Stimulated activated CD4-positive, alpha-beta T cell treated with anti-CD3 and anti-CD28 coated beads, TNF-alpha, amount 100 ng/mL, for 48 hours (primary cell): ENCODE data around the gene PPP1R9A.

Experiments used
- DNase-seq, 3 donors: peaks; one replicate each; pipeline ENCODE4 v3.0.0-alpha.2; 2020; ENCODE audit warnings: low read depth in 3 of 3

PPP1R9A gene

DNA sequence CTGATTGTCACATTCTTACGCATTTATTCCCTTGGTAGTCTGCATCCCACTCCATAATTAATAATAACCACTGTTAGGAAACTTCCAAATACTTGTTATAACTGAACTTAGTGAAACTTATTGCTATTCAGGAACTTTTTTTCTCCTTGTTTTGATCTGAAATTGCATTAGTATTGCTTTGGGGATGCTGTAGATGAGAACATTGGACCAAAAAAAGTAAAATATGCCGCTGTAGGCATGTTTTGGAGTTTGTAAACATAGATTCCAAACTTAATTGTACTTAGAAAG is 1.7 kb downstream of the PPP1R9A start:
- no peak for DNase-seq

DNA sequence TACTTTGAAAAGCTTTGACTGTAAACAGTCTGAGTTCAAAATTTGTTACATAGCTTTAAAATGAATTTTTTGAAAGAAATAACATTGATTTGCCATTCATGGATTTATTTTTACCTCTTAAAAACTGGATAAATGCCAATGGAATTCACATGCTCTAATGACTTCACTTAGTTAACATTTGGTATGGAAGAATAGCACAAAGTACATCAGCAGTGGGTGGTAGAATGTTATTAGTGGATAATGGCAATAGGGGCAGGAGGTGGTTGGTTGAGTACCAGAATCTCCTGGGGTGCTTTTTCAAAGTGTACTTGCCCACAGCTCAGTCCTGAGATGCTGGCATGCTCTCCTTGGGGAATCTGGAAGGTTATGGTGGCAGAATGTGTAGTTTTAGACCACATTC is 4.7 kb downstream of the PPP1R9A start:
- DNase-seq, result no peak

DNA sequence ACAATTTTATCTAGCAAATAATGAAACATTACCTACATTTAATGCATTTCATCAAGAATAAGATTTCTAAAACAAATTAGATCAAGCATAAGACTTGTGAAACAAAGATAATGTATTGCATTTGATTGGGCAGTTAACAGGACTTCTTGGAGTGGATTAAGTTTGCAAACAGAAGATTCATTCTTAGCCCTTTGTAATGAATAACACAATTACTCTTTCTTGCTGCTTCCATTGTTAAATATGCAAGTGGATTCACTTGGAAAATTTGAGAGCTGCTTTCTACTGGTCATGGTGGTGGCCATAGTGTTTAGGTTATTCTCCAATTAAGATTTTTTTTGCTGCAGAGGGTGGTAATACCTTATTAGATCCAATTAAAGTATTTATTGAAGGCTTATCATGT is 6.0 kb downstream of the PPP1R9A start:
- DNase-seq, result no peak

DNA sequence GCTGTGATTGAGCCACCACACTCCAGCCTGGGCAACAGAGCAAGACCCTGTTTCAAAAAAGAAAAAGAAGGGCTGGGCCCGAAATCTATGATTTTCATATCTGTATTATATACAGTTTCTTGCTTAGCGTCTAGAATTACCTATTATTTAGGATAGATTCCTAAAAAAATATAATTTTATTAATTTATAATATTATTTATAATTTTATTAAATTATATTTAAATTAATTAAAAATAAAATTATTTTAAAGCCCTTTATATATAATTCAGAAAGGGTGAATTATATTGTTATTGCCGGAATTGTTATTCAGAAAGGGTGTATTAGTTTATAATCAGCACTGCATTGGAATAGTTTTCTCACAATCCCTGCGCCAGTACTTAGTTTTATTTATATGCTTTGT is 14.5 kb downstream of the PPP1R9A start:
- no peak for DNase-seq

DNA sequence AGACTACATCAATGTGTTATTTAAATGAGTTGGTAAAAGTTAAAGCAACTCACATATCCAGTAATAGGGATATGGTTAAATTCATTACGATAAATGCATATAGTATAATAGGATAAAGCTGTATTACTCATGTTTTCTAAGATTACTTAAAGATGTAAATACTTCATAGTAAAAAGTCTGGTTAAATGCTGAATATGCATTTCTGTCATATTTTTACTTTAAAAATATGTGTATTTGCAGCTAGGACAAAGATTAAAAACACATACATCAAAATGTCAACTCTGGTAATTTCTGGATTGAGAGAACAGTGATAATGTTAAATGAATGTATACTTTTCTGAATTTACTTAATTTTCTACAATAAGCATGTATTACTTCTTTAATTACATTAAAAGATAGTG is 15.1 kb downstream of the PPP1R9A start:
- no peak for DNase-seq

DNA sequence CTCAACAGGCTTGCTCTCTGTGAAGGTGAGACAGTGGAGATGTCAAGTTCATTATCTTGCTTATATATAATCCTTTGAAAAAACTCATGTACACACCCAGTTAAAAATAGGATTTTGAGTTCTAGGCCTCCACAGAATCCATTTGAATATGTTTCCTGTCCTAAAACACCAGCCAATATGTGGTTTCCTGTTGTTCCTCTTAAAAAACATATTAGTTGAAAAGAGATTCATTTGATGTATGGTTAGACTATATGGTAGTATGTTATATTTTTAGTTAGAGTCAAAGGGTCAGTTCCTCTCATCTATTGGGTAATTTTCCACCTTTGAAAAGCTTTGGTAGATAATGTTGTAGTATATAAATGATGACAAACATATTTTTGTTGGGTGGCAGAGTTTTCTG is 16.0 kb downstream of the PPP1R9A start:
- no peak for DNase-seq

DNA sequence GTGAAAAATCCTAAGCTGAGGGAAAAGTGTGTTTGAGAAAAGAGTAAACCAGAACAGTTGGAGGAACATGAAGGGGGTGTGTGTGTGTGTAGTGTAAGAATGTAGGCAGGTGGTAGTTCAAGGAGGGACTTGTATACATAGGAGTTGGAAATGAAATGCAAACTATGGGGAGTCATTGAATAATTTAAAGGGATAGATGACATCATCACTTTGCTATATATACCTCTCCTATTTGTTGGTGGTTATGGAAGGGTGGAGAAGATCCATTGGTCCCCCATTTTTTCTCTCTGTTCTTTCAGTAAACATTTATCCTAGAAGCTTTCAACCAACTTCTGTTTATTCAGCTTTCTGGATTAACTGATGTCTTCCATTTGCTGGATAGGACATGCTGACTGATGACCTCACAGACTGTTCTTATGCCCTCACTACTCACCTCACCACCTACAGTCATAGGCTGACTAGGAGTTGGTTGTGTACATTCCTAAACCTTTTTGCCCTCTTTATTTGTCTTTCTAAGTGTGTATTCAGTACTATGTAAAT is 20.8 kb downstream of the PPP1R9A start:
- DNase-seq, result no peak

DNA sequence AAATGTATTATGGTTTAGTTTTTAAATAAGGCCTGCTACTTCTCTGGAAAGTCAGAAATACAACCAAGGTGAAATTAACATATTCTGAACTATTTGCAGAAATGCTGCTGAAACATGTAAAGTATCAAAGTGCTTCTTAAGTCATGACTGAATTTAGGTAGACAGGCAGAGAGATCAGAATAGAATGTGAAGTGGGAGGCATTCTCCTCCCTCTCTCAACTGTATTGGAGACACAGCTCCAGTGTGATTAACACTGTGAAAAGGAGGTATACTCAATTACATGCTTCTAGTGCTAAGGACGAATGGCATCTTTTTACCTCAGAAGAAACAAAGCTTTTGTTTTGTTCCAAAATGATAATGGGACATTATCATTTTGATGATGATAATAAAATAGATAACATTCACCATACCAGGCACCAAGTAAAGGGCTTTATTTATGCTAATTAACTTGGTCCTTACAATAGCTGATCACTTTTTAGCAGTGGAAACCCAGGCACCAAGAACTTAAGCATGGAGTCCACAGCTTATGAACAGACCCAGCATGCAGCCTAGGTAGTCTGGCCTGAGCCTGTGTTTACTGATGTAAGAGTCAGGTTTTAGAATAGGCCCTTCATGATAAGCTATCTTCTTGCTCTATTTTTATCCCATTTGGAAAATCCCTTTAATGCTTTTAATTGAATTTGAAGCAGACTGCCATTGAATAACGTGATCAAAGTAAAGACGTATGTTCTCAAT is 26.0 kb downstream of the PPP1R9A start:
- DNase-seq, result no peak

DNA sequence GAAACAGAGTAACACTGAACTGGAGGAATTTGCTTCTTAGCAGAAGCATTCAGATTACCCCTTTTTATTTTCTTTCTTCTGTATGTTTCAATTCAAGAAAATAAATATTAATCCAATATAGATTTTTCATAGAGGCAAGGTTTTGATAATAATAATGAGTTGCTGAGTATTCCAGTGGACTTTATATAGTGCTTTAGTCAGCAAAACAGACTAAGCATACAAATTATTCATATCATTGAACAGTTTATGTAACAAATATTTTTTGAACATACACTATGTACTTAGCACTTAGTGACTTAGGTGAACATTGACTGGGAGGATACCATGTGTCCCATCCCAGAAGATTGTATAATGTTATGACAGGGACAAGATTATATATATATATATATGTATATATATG is 32.0 kb downstream of the PPP1R9A start:
- no peak for DNase-seq

DNA sequence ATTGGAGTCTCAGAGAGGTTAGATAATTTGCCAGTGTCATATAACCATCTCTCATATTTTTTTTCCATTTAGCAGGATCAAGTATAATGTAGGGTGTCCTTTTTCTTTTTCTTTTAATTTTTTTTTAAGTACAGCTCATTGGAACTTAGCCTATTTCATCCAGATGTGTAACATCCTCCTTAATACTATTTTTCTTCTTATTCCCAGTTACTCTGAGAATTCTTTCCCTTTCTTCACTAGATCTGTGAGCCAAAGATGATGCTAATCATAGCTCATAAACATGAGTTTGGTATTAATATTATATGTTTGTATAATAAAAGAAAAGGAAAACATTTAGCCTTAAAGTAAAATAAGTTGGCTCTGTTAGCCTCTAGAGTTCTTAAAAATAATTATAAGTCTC is 32.8 kb downstream of the PPP1R9A start:
- no peak for DNase-seq

DNA sequence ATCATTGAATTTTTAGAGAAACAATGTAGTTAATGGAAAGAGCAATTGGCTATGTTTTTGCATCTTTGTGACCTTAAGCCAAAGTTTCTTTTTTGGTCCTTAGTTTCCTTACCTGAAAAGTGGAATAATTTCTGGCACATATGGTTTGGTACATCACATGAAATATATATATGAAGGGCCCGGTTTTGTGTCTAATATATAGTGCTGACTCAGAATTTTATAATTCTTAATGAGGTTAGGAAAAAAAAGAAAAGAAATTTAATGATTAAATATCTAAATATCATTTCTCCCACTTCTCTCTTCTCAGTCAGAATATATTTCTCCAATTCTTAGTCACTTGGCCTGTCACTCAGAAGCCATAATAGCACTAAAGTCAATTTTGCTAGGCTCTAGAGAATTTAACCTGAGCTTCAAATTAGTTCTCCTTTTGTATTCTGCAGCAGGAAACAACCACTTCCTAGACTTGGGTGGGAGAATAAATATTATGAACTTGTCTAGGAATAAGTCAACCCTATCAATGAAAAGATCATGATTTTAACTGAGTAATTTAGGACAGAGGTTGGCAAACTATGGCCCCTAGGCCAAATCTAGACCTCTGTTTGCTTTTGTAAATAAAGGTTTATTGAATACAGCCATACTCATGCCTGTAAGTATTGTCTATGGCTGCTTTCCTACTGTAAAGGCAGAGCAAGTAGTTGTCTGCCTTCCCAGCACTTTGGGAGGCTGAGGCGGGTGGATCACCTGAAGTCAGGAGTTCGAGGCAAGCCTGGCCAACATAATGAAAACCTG is 34.6 kb downstream of the PPP1R9A start:
- DNase-seq, result no peak

DNA sequence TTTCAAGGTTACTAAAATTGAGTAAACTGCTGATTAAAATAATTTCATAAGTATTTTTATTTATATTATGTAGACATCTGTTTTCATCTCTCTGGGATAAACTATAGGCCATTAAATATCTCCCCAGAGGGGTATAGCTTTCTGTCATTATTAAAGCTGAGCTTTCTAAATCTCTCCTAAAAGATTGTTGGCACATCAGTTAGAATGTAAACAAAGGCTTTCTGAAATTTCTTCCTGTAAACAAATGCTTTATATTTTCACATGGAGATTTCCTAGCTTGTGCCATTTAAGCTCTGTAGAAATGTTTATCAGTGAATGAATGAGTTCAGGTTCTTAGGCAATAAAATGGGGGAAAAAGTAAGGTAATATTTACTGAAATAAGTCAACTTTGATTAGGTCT is 35.7 kb downstream of the PPP1R9A start:
- DNase-seq, result no peak

DNA sequence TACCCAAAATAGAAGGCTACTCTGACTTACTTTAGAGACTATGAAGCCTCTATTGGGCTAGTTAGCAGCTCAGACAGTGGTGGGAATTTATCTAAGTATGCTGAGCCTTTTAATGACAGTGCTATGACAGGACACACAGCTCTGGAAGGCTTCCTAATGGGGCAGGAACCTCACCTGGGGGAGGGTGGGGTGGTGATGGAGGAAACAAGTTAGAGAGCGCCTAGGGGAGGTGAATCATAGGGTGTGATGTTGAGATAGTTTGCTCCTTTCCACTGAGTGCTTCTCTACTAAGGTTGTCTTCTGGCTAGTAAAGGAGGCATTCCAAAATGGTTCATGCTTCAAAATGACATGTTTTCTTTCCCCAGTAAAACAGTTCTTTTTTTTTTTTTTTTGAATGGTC is 42.1 kb downstream of the PPP1R9A start:
- DNase-seq, result no peak

DNA sequence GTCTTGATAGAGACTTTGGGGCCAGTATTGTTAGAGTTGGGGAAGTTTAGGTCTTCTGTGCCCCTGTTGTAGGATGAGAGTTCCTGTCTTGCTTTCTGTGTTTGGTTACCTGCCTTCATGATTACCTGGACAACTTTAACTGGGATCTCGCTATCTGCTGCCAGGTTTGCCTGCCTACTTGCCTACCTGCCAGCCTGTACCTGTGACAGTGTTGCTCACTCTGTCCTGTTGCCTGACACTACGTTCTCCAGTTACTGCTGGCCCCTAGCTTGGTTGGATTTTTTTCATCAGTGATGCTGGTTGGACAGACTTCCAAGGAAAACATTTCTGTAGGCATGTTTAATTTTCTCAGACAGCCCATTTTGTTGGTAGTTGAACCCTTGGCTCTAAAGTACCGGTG is 48.4 kb downstream of the PPP1R9A start:
- DNase-seq, result no peak

DNA sequence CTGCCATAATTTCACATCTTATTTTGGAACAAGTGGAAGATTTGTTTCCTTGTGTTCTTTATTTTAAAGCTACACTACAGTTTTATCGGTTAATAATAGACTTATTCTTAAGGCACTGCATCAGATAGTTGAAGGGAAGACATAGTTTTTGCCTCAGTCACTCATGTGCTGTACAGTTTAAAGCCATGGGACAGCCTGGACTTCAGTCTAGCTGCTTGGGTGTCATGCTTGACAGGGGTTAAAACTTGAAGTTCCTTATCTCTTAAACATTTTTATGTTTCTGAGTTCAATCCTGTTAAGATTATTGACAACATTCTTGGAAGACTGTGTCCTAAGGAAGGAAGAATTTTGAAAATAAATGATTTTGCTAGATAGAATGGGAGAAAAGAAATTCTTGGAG is 49.7 kb downstream of the PPP1R9A start:
- no peak for DNase-seq

DNA sequence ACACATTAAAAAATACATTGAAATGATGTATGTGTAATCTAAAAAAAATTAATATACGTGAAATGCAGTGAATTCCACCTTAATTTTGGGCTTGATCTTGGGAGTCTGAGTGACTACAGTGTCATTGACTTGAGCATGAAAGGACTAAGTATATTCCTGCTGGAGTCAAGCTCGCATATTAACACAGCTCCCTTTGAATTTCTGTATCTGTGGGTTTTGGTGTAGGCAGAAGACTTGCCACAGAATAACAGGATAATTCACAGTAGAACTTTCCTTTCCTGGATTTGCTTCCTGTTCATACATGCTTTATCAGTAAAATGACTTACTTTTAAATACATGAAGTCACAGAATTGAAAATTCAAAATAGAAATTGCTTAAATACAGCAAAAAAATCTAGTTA is 55.3 kb downstream of the PPP1R9A start:
- DNase-seq, result no peak

DNA sequence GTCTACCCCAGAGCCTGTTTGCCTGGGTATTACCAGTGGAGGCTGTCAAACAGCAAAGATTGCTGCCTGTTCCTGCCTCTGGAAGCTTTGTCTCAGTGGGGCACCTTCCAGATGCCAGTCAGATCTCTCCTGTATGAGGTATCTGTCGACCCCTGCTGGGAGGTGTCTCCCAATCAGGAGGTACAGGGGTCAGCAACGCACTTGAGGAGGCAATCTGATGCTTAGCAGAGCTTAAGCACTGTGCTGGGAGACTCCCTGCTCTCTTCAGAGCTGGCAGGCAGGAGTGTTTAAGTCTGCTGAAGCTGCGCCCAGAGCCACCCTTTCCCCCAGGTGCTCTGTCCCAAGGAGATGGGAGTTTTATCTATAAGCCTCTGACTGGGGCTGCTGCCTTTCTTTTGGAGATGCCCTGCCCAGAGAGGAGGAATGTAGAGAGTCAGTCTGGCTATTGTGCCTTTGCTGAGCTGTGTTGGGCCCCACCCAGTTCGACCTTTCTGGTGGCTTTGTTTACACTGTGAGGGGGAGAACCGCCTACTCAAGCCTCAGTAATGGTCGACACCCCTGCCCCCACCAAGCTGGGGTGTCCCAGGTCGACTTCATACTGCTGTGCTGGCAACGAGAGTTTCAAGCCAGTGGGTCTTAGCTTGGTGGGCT is 62.2 kb downstream of the PPP1R9A start:
- DNase-seq, result no peak

DNA sequence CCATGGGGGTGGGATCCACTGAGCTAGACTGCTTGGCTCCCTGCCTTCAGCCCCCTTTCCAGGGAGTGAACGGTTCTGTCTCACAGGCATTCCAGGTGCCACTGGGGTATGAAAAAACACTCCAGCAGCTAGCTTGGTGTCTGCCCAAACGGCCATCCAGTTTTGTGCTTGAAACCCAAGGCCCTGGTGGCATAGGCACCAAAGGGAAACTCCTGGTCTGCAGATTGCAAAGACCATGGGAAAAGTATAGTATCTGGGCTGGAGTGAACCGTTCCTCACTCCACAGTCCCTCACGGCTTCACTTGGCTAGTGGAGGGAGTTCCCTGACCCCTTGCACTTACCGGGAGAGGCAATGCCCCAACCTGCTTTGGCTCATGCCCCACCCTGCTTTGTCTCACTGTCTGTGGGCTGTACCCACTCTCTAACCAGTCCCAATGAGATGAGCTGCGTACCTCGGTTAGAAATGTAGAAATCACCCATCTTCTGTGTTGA is 62.7 kb downstream of the PPP1R9A start:
- no peak for DNase-seq

DNA sequence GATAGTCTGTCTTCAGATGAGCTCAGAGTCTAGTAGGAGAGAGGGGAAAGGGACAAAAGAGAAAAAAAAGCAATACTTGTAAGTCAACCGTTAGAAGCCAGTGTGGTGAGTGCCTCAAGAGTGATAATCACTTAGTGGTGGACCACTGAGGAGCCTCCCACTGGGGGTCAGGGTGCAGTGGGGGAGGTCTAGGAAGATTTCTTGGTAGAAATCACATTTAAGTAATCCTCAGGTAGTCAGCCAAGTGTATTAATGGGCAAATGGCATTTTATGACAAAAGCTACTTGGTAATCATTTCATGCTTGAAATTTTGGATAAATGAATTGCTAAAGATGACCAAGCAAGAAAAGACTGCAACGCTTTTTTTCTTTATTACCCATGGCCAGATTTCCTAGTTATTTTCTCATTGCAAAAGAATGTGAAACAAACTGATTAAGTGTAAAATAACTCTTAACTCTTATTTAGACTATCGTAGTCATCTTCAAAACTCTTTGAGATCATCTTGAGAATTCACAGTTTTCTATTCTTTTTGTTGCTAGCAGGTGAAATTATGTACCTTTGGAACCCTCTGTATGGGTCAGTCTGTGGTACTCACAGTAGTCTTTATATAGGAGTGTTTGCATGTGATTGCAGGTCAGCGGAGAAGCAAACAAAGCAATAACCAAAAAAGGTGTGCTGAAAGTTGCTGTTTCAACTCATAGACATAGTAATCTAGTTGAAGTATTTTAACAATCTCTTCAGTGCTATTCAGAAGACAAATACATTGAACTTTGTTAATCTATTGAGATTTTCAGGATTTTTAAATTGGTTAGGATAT is 63.9 kb downstream of the PPP1R9A start:
- no peak for DNase-seq

DNA sequence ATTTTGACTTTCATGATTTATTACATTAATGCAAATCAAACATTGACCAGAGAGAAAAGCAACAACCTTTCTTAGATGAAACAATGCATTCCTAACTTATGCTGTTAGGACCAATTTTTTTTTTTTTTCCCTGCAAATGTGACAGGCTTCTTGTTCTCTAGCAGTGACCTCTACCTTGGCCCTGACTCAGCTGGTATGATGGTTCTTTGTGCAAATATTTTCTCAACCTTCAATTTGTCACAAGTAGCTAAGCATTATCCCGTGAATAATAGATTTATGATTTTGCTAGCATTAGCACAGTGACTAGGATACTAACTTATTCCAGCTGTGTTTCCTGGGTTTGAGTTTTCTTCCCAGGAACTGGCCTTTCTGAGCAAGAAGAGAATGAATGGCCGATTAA is 64.9 kb downstream of the PPP1R9A start:
- DNase-seq, result no peak

DNA sequence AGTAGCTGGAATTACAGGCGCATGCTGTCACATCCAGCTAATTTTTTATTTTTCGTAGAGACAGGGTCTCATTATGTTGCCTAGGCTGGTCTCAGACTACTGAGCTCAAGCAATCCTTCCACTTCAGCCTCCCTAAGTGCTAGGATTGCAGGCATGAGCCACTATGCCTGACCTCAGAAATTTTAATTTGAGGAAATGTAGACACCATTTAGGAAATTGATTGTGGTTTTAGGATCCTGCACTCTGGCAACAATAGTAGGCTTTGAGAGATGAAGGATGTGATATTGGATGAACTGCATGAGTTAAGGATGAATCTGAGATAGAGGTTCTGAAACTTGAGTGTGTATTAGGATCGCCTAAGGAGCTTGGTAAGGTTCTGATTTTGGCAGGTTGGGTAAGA is 66.5 kb downstream of the PPP1R9A start:
- DNase-seq, result no peak

DNA sequence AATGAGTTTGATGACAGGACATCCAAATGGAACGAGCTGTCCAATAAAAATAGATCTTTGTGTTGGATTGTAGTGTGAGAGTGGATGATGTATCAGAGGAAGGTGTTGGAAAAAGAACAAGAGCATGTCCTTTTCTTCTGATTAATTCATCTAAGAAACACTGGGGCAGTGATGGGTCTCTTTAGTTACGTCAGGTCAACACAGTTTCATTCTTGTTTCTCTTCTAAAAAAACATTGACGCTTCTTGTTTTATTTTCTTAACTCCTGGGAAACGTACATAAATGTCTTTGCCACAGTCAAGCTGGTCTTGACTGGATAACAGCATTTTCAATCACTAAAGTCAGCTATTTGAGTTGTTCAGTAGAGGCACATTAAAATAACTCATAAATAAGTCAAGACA is 67.0 kb downstream of the PPP1R9A start:
- DNase-seq, result no peak
